ENCODE data around the gene GPI. TPM values are rescaled to one million over a fixed set of nuclear protein-coding genes. Genes with fewer than 3 reads are reported as not detected.

GPI gene
- total RNA-seq, 1 donor from 2014 or later = 473 TPM

DNA sequence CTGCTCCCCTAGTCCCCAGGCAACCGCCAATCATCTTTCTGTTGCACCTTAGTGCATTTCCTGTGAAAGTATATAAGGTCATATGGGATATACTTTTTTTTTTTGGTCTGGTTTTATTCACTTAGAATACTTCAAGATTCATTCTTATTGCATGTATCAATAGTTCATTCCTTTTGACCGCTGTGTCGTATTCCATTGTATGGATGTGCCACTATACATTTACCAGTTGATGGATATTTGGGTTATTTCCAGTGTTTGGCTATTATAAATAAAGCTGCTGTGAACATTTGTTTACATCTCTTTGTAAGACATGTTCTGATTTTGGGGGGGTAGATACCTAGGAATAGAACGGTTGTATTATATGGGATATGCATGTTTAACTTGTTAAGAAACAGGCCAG lies 53.3 kb downstream of the GPI start:
- TF ChIP-seq, protein P1, sequence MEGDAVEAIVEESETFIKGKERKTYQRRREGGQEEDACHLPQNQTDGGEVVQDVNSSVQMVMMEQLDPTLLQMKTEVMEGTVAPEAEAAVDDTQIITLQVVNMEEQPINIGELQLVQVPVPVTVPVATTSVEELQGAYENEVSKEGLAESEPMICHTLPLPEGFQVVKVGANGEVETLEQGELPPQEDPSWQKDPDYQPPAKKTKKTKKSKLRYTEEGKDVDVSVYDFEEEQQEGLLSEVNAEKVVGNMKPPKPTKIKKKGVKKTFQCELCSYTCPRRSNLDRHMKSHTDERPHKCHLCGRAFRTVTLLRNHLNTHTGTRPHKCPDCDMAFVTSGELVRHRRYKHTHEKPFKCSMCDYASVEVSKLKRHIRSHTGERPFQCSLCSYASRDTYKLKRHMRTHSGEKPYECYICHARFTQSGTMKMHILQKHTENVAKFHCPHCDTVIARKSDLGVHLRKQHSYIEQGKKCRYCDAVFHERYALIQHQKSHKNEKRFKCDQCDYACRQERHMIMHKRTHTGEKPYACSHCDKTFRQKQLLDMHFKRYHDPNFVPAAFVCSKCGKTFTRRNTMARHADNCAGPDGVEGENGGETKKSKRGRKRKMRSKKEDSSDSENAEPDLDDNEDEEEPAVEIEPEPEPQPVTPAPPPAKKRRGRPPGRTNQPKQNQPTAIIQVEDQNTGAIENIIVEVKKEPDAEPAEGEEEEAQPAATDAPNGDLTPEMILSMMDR (IDR thresholded peaks at IDR 0.05; ENCODE audit: borderline replicate concordance) = no peak
- H3K36me3 ChIP-seq = peaks cover 62% of the 10 kb centered on the region

DNA sequence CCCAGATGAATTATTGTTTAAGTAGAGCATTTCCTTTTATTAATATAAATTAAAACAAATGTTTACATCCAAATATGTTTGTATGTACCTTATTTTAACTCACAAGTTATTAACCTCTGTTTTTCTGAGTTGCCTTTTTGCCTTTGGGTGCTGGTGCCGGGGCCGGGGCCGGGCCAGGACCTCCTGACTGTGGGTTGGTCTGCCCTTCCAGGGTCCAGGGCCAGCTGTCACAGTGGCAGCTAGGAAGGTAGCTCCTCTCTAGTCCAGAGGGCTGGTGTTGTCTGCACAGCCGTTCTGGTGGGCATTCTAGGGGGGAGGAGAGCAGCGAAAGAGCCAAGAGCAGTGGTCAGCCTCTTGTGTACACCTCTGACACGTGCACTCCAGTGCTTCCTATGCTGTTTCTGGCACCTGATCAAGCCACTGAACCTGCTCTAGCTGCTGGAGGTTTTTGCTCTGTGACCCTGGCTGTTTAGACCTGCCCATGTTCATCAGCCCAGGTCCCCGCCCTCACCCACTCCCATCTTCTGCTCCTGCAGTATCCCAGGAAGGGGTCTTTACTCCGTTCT lies 61.2 kb downstream of the GPI start:
- Histone ChIP-seq H3K27me3 (ENCODE audit: low read depth) (no peaks in the 10 kb centered on the region), H3K36me3 (peaks cover 18% of the 10 kb centered on the region), H3K9me3 (replicated peaks) (no peaks in the 10 kb centered on the region), H3K4me1 (peaks cover 41% of the 10 kb centered on the region), H3K4me3 (no peak overlapping the region), H3K27ac (replicated peaks) (no peak overlapping the region)
- intact Hi-C loops (cut with micrococcal nuclease) = no loop called here
- TF ChIP-seq, protein P1 (IDR thresholded peaks at IDR 0.05; ENCODE audit: borderline replicate concordance) = no peak
- no peak for DNase-seq

More for the DNA sequence above, 53.3 kb downstream of the GPI start:
- H3K4me3 ChIP-seq = no peak overlapping the region
- no peaks in the 10 kb centered on the region for H3K9me3 ChIP-seq (replicated peaks)
- H3K4me1 ChIP-seq = no peaks in the 10 kb centered on the region
- no peaks in the 10 kb centered on the region for H3K27me3 ChIP-seq (ENCODE audit: low read depth)
- no peak overlapping the region for H3K27ac ChIP-seq (replicated peaks)
- no peak for DNase-seq
- intact Hi-C loops (cut with micrococcal nuclease) = no loop called here

DNA sequence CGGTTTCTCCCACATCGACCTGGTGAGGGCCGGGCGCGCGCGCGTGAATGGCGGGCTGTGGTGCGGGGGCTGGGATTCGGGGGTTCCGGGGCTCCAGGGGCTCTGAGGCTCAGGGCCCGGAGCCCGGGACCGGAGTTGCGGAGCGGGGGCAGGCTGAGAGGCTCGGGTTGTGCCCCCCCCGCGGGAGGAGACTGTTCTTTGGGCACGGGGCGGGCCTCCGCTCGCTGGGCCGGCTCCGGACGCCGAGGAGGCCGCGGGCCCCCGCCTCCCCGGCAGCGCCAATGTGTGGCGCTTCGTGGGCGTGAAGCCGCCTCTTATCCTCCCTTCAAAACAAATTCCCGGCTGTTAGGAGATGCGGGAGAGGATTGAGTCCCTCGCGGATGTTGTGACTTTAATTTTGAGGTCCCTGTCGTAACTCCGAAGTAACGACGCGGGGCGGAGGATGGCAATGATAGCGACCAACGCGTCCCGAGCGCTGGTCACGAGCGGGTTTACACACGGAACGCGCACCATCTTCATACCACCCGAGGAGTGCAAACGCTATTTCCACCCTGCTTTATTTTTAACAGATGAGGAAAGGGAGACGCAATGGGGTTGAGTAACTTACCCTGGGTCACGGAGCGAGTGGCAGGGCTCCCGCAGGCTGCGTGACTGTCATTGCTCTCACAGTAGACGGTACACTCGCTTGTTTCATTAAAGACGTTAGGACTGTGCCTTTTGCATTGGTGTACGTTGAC lies 63.7 kb downstream of the GPI start:
- H3K4me1 ChIP-seq = peaks cover 66% of the 10 kb centered on the region

DNA sequence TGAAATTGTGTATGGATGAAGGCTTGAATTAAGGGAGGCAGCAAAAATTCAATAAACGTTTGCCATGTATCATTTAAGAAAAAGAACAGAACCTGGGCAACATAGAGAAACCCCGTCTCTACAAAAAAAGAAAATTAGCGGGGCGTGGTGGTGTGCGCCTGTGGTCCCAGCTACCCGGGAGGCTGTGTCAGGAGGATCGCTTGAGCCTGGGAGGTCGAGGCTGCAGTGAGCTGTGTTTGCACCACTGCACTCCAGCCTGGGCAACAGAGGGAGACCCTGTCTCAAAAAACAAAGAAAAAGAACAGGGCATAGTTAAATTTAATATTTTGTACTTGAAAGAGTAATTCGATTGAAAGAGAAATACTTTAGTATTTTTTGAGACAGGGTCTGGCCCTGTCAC lies 64.6 kb downstream of the GPI start:
- no peak for DNase-seq
- Histone ChIP-seq H3K27ac (replicated peaks) (peak overlapping the region; percentile 89), H3K4me3 (peak overlapping the region; percentile 90), H3K4me1 (peaks cover 73% of the 10 kb centered on the region), H3K36me3 (peaks cover 21% of the 10 kb centered on the region), H3K9me3 (replicated peaks) (no peaks in the 10 kb centered on the region), H3K27me3 (ENCODE audit: low read depth) (no peaks in the 10 kb centered on the region)
- TF ChIP-seq, protein P1 (IDR thresholded peaks at IDR 0.05; ENCODE audit: borderline replicate concordance) = no peak
- intact Hi-C loops (cut with micrococcal nuclease) = no loop called here

More for the DNA sequence above, 63.7 kb downstream of the GPI start:
- Histone ChIP-seq H3K27ac (replicated peaks) (peak overlapping the region; percentile 89), H3K36me3 (peaks cover 13% of the 10 kb centered on the region), H3K27me3 (ENCODE audit: low read depth) (no peaks in the 10 kb centered on the region), H3K9me3 (replicated peaks) (no peaks in the 10 kb centered on the region), H3K4me3 (peak overlapping the region; percentile 90)
- intact Hi-C loops (cut with micrococcal nuclease) = no loop called here
- peak; percentile 23 for DNase-seq
- TF ChIP-seq, protein P1 (IDR thresholded peaks at IDR 0.05; ENCODE audit: borderline replicate concordance) = no peak

DNA sequence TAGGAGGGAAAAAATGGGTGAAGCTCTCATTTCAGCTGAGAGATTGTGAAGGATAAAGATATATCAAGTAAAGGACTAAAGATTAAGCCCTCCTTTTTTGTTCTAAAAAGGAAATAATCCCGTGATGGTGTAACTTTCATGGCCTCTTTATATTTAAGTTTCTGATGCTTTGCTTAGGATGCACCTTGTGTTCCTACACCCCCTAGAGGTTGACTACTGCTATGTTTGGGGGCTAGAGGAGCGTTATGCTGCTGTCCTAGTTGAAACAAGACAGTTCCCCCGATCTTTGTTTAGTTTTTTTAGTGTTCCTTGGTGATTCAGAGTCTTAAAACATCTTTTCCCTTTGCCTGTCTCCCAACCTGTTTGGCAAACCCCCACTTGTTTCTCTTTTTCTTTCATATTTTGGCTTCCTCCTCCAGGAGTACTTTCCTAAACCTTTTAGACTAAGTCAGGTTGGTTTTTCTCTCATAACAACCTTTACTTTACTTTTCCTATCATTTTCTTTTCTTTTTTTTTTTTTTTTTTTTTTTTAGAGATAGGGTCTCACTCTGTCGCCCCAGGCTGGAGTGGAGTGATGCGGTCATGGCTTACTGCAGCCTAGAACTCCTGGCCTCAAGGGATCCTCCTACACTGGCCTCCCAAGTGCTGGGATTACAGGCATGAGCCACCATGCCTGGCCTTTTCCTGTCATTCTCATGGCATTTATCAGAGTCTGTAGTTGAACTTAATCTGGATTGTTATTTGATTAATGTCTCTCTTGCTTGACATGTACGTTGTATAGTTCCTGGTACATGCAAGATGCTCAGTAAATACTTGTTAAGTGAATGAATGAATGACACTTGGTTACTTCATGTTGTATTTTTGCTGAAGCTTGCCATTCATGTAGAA lies 66.0 kb downstream of the GPI start:
- no peak for DNase-seq
- Histone ChIP-seq H3K9me3 (replicated peaks) (no peaks in the 10 kb centered on the region), H3K27ac (replicated peaks) (peak overlapping the region; percentile 89), H3K4me1 (peaks cover 75% of the 10 kb centered on the region), H3K4me3 (peak overlapping the region; percentile 90), H3K27me3 (ENCODE audit: low read depth) (no peaks in the 10 kb centered on the region), H3K36me3 (peaks cover 32% of the 10 kb centered on the region)
- intact Hi-C loops (cut with micrococcal nuclease) = no loop called here
- TF ChIP-seq, protein P1 (IDR thresholded peaks at IDR 0.05; ENCODE audit: borderline replicate concordance) = peak; percentile 70

Data from left ventricle myocardium inferior (tissue), 1 donor.